ENCODE data around the gene NPY5R.

NPY5R gene

GRCh38 chr4:163385466-163385865, 41.8 kb downstream of the NPY5R start:
- no peak for DNase-seq

DNA sequence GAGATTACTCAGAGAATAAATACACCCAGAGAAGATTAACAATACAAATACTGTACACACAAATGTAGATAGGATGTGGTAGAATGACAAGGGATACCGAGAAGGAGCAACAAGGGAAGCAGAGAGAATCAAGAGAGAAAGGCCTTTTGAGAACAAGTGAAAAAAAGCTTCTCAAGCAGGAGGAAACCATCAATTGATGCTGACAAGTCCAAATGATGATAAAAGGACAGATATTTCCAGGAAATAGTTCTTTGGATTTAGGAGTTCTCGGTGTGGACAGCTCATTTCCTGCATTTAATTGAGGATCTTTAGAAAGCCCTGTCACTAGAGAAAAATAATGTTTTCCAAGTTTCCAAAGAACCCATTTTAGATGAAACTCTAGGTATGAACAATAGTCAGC, 48.1 kb downstream of the NPY5R start:
- no peak for DNase-seq

GRCh38 chr4:163392328-163392727, 48.6 kb downstream of the NPY5R start:
- DNase-seq: no peak

DNA sequence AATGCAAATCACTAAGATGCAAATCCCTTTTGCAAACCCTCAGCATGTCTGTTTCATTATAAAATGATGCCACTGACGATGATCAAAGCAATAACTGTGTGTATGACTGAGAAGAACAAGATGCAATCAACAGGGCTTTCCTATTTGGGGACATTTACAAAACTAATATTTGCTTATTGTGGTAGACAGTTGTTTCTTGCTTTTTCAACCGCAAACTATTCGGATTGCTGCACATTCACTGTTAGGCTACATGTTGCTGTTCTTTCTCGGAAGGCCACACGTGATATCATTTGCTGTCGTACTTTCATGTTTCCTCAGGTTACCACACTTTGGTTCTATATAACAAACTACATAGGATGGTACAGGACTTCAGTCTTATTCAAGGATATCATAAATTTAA, 49.8 kb downstream of the NPY5R start:
- DNase-seq: no peak

GRCh38 chr4:163395055-163395454, 51.4 kb downstream of the NPY5R start:
- DNase-seq: no peak

- no peak for DNase-seq
Measured at GRCh38 chr4:163395758-163396157, 52.1 kb downstream of the NPY5R start.

DNA sequence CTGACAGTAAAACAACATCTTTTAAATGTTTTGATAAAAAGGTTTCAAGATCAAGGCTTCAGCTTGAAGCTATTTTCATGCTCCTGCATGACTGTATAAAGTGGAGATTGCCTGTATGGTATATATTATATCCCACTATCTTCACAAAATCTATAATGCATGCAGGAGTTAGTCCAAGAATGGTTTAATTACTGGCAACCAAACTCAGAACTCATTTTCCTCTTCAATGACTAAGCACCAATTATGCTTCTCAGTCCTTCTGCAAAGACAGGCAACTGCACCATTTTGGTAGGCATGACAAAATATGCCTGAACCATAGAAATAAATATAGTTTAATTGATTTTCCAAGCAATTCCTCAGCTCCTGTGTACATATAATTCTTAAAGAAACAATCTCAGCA, 54.5 kb downstream of the NPY5R start:
- no peak for DNase-seq

GRCh38 chr4:163400911-163401310, 57.2 kb downstream of the NPY5R start:
- no peak for DNase-seq
